HL-60 (cell line): Measurements from ENCODE around the gene SLC25A41.

ENCODE experiments used
- CTCF ChIP-seq: IDR thresholded peaks from one replicate; pipeline ENCODE4 v1.5.1; 2011; ENCODE audit warnings: low read length, control low read depth, inconsistent platforms; ENCODE audit not compliant: insufficient read depth
- POLR2AphosphoS5 ChIP-seq: IDR thresholded peaks from 2 replicates; pipeline ENCODE4 v1.6.1; 2012; ENCODE audit warnings: low read depth

GRCh38 chr19:6413291-6413690, 20.3 kb downstream of the SLC25A41 start:
- TF ChIP-seq CTCF (no peak), POLR2AphosphoS5 (no peak)
